Kasumi-1 (cell line): ENCODE data around the gene AFAP1L1.
A peak's percentile ranks its signal among the peaks of the same experiment; 100 is the strongest.

ENCODE experiments used
- DNase-seq, 2 experiments: peaks; one replicate each; lab custom pipeline; 2025; lab: John Stamatoyannopoulos, UW

The AFAP1L1 gene

GRCh38 chr5:149349382-149349781 is 77.7 kb downstream of the AFAP1L1 start:
- DNase-seq: no peak

GRCh38 chr5:149352169-149352568 is 80.5 kb downstream of the AFAP1L1 start:
- DNase-seq: no peak

- no peak for DNase-seq
Observed at GRCh38 chr5:149353911-149354310, 82.3 kb downstream of the AFAP1L1 start.

GRCh38 chr5:149355688-149356087 is 84.0 kb downstream of the AFAP1L1 start:
- no peak for DNase-seq

- DNase-seq: no peak
Observed at GRCh38 chr5:149356391-149356790, 84.7 kb downstream of the AFAP1L1 start.

GRCh38 chr5:149357370-149358293 is 86.0 kb downstream of the AFAP1L1 start, which contains the start of gene PCYOX1L:
Gene PCYOX1L (plus strand): TSS chr5:149358046. CDS start chr5:149358069, 23 bp downstream.
- DNase-seq: peak; percentile 97

GRCh38 chr5:149358294-149358651 is 86.6 kb downstream of the AFAP1L1 start:
- peak; percentile 67 to 78 for DNase-seq

GRCh38 chr5:149358868-149359495 is 87.3 kb downstream of the AFAP1L1 start:
- no peak for DNase-seq

GRCh38 chr5:149360272-149360671 is 88.6 kb downstream of the AFAP1L1 start:
- peak; percentile 30 to 46 for DNase-seq

GRCh38 chr5:149362541-149362940 is 90.9 kb downstream of the AFAP1L1 start:
- no peak for DNase-seq

- peak; percentile 64 for DNase-seq
Observed at GRCh38 chr5:149363358-149363757, 91.7 kb downstream of the AFAP1L1 start.

- DNase-seq: no peak
Observed at GRCh38 chr5:149363936-149364335, 92.3 kb downstream of the AFAP1L1 start.

GRCh38 chr5:149364719-149365118 is 93.1 kb downstream of the AFAP1L1 start:
- no peak for DNase-seq

GRCh38 chr5:149365418-149365817 is 93.8 kb downstream of the AFAP1L1 start:
- no peak for DNase-seq

GRCh38 chr5:149366169-149366729 is 94.6 kb downstream of the AFAP1L1 start:
- no peak for DNase-seq

GRCh38 chr5:149367249-149367971 is 95.8 kb downstream of the AFAP1L1 start:
- peak; percentile 74 to 76 for DNase-seq

GRCh38 chr5:149367972-149368645 is 96.5 kb downstream of the AFAP1L1 start:
- DNase-seq: no peak

- no peak for DNase-seq
Observed at GRCh38 chr5:149370878-149371277, 99.2 kb downstream of the AFAP1L1 start.

- peak; percentile 52 to 72 for DNase-seq
Observed at GRCh38 chr5:149371296-149371962, 99.8 kb downstream of the AFAP1L1 start.

GRCh38 chr5:149372076-149372795 is 100.6 kb downstream of the AFAP1L1 start:
- no peak for DNase-seq
